Progenitor cell of endocrine pancreas (in vitro differentiated cells): ENCODE data around the gene ADCY10. TPM values are rescaled to one million over a fixed set of nuclear protein-coding genes. Genes with fewer than 3 reads are reported as not detected.

Experiments used
- DNase-seq: peaks from one replicate; pipeline ENCODE4 v3.0.0; 2021; ENCODE audit warnings: low spot score; ENCODE audit not compliant: unreplicated experiment
- H3K27ac Mint-ChIP-seq: 2 replicates; pipeline ENCODE4 v1.8.0; 2021; ENCODE audit warnings: mild to moderate bottlenecking, moderate library complexity, mixed read lengths
- H3K27me3 Mint-ChIP-seq: 2 replicates; pipeline ENCODE4 v1.8.0; 2021; ENCODE audit warnings: mixed read lengths
- H3K36me3 Mint-ChIP-seq: 2 replicates; pipeline ENCODE4 v1.8.0; 2022; ENCODE audit warnings: mixed read lengths; ENCODE audit not compliant: insufficient read depth
- H3K4me1 Mint-ChIP-seq: 2 replicates; pipeline ENCODE4 v1.8.0; 2021; ENCODE audit warnings: low read depth, mixed read lengths
- H3K4me3 Mint-ChIP-seq: 2 replicates; pipeline ENCODE4 v1.8.0; 2021; ENCODE audit warnings: low read depth, mild to moderate bottlenecking, moderate library complexity, mixed read lengths
- H3K9me3 Mint-ChIP-seq: 2 replicates; pipeline ENCODE4 v1.8.0; 2021; ENCODE audit warnings: low read depth, mixed read lengths
- total RNA-seq: library from RNA; stranded (reverse); gene quantifications from 2 replicates; pipeline ENCODE4 v1.2.1, GENCODE V29; 2021
- TF ChIP-seq, protein P1 (sequence below): fragments of 200-600 bp; sonication (generic); IDR thresholded peaks from one replicate; pipeline ENCODE4 v1.5.0; 2021; ENCODE audit warnings: antibody characterized with exemption, mild to moderate bottlenecking; ENCODE audit not compliant: unreplicated experiment

The ADCY10 gene
- total RNA-seq, 1 donor from 2014 or later = 0.60 TPM

DNA sequence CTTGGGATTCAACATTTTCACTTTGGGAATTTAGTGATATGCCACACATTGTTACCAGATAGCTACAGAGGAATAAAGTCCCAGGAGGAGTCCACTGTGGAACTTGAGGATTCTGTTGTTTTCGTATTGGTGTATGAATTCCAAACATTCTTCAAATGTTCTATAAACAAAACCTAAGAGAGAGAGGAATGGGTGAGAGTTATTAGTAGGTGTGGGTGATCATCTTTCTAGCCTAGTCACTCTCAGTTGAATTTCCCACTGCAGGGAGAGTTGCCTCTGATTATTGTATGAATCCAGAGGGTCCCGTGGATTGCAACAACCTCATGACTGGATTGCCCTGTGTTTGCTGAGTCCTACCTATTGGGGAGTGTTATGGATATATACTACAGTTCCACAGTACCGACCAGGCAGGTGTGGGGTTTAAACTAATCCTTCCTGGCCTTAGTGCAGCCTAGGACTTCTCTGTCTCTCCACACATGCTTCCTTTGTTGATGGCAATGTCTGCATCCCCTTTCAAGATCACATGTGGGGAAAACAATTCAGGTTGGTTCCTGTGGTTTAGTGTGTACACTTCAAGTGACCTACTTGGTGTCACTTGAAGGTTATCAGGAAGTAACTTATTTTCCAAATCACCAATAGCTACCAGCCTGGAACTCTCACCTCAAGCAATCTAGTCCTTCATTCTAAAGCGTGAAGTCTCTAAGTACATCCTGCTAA is 91.8 kb downstream of the ADCY10 start:
- H3K4me3 Mint-ChIP-seq = no peak overlapping the region
- H3K27ac Mint-ChIP-seq = no peak overlapping the region
- H3K4me1 Mint-ChIP-seq = peaks cover 25% of the 10 kb centered on the region
- H3K9me3 Mint-ChIP-seq = peaks cover 3% of the 10 kb centered on the region
- no peak for DNase-seq
- H3K36me3 Mint-ChIP-seq = peaks cover 1% of the 10 kb centered on the region
- no peaks in the 10 kb centered on the region for H3K27me3 Mint-ChIP-seq
- TF ChIP-seq, protein P1, sequence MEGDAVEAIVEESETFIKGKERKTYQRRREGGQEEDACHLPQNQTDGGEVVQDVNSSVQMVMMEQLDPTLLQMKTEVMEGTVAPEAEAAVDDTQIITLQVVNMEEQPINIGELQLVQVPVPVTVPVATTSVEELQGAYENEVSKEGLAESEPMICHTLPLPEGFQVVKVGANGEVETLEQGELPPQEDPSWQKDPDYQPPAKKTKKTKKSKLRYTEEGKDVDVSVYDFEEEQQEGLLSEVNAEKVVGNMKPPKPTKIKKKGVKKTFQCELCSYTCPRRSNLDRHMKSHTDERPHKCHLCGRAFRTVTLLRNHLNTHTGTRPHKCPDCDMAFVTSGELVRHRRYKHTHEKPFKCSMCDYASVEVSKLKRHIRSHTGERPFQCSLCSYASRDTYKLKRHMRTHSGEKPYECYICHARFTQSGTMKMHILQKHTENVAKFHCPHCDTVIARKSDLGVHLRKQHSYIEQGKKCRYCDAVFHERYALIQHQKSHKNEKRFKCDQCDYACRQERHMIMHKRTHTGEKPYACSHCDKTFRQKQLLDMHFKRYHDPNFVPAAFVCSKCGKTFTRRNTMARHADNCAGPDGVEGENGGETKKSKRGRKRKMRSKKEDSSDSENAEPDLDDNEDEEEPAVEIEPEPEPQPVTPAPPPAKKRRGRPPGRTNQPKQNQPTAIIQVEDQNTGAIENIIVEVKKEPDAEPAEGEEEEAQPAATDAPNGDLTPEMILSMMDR = no peak

DNA sequence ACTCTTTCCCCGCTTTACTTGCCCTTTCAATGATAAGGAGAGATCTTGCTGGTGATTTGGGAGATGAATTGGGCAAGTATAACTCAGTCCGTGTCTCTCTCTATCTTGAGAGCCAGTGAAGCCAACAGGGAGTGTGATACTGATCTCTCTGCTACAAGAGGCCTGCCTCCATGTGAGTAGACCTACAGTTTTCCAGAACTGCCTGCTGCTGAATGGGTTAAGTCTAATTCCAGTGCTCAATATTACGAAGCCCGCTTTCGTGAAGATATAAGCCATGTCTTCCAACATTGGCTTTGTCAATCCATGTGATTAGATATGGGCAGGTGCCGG is 92.6 kb downstream of the ADCY10 start:
- peaks cover 3% of the 10 kb centered on the region for H3K9me3 Mint-ChIP-seq
- H3K27ac Mint-ChIP-seq = no peak overlapping the region
- DNase-seq = no peak
- H3K36me3 Mint-ChIP-seq = peaks cover 4% of the 10 kb centered on the region
- TF ChIP-seq, protein P1 = no peak
- H3K4me1 Mint-ChIP-seq = peaks cover 25% of the 10 kb centered on the region
- no peak overlapping the region for H3K4me3 Mint-ChIP-seq
- no peaks in the 10 kb centered on the region for H3K27me3 Mint-ChIP-seq

DNA sequence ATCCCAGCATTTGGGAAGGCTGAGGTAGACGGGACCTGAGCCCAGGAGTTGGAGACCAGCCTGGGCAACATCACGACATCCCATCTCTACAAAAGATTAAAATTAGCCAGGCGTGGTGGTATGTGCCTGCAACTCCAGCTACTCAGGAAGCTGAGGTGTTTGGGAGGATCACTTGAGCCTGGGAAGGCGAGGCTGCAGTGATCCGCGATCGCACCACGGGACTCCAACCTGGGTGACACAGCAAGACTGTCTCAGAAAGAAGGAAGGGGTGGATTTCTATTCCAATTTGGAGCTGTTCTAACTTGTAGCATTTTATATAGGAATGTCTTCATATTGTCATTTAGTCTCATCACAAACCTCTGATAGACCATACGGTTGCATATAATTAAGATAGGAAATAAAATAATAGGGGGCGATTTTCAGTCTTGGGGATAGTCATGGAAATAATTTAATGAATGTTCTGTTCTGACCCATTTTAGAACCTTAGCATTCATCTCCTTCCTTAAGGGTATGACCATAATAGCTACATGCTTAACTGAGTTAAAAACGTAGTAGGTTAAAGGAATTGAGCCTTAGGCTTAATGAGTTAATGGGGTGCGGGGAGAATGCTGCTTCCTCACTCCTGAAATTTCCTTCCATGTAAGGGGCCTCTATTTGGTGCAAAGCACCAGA is 93.1 kb downstream of the ADCY10 start:
- no peak overlapping the region for H3K4me3 Mint-ChIP-seq

DNA sequence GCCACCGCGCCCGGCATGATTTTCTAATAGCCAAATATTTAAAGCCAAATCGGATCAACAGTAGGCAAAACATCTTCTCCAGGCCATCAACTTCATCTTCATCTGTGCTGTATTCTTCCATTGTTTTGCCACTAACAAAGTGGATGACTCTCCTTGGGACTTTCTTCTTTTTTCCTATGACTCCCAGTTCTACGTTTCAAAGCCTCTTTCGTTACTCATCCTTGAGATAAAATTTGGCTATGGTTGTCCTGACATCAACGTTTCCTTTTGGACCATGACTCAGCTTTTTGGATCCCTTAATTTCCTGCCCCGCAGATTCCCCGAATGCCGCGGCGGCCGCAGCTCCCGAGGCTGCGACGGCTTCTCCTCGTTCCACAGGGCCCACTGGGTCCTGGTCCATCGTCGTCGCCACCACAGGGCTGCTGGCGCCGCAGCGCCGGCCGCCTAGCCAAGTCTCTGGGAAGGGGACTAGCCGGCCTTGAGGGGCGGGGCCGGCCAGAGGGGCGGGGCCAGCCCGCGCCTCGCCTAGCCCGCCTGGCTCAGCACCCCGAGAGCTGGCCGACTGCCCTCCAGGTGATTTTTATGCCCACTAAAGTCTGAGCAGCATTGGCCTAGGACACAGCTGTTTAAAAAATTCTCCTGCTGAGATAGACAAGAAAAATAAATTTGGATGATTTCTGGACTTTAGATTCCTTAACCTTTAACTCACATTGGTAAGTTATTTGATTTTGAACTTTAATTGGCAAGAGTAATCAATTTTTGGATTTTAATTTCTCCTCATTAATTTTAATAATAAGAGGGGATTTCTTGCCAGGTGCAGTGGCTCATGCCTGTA is 93.9 kb downstream of the ADCY10 start:
- Mint-ChIP-seq H3K36me3 (peaks cover 13% of the 10 kb centered on the region), H3K27ac (peak overlapping the region; percentile 92), H3K27me3 (no peaks in the 10 kb centered on the region), H3K4me3 (peak overlapping the region; percentile 67), H3K9me3 (peaks cover 13% of the 10 kb centered on the region), H3K4me1 (peaks cover 25% of the 10 kb centered on the region)
- peak; percentile 36 for DNase-seq
- TF ChIP-seq, protein P1 = no peak

More for the DNA sequence above, 93.1 kb downstream of the ADCY10 start:
- Mint-ChIP-seq H3K9me3 (peaks cover 6% of the 10 kb centered on the region), H3K27me3 (no peaks in the 10 kb centered on the region), H3K36me3 (peaks cover 7% of the 10 kb centered on the region), H3K27ac (peak overlapping the region; percentile 71), H3K4me1 (peaks cover 25% of the 10 kb centered on the region)
- no peak for DNase-seq
- TF ChIP-seq, protein P1 = no peak

DNA sequence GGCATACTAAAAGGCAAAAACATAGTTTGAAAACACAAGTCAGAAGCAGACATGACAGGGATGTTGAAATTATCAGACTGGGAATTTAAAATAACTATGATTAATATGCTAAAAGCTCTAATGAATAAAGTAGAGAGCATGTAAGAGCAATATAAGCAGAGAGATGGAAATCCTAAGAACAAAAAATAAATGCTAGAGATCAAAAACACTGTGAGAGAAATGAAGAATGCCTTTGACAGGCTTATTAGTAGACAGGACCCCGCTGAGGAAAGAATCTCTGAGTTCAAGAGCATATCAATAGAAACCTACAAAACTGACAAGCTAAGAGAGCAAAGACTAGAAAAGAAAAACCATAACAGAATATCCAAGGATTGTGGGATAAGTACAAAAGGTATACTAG is 98.3 kb downstream of the ADCY10 start:
- Mint-ChIP-seq H3K27me3 (no peaks in the 10 kb centered on the region), H3K9me3 (peaks cover 41% of the 10 kb centered on the region), H3K4me3 (no peak overlapping the region), H3K36me3 (peaks cover 23% of the 10 kb centered on the region), H3K4me1 (peaks cover 12% of the 10 kb centered on the region), H3K27ac (no peak overlapping the region)
- no peak for DNase-seq
- TF ChIP-seq, protein P1 = no peak
